Fibroblast of villous mesenchyme (primary cell): Measurements from ENCODE around the gene CYP26C1. TPM values are rescaled to one million over a fixed set of nuclear protein-coding genes. Genes with fewer than 3 reads are reported as not detected.

Experiments used
- DNase-seq: peaks from one replicate; pipeline ENCODE4 v3.0.0-alpha.2; 2010; ENCODE audit warnings: low read depth
- H3K4me3 ChIP-seq: 2 replicates; pipeline ENCODE4 v1.5.1; 2011; ENCODE audit warnings: low read depth, mild to moderate bottlenecking, low read length
- CTCF ChIP-seq: IDR thresholded peaks from 2 replicates; pipeline ENCODE4 v1.5.1; 2012; ENCODE audit warnings: low read depth, mild to moderate bottlenecking, low read length; ENCODE audit not compliant: insufficient read depth
- total RNA-seq: library from RNA; depleted of rRNA; stranded (reverse); fragments of >200 nt; gene quantifications from 2 replicates; pipeline ENCODE4 v1.2.3, GENCODE V29; 2012

CYP26C1 gene
- total RNA-seq, 1 donor: not detected

- peak; percentile 48 for DNase-seq
- peak; percentile 92 for TF ChIP-seq CTCF
Observed at GRCh38 chr10:93080350-93081046, 19.9 kb downstream of the CYP26C1 start.

DNA sequence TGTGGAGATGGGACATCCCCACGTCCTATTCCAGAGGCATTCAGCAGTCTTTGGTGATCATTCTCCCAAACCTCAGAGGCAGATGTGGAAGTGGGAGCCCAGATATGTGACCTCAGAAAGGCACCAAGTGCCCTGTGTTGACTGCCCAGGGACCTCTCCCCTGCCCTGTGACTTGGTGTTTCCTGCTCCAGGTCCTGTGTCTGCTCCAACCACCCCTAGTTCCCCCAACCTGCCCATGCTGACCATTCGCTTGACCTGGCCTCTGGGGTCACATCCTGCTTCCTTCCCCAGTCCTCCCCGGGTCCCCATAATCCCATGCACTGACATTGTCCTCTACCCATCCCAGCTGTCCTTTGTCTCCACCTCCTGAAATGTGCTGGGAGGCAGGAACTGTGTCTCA lies 20.7 kb downstream of the CYP26C1 start:
- TF ChIP-seq CTCF: no peak
- H3K4me3 ChIP-seq: no peak overlapping the region
- DNase-seq: no peak

More at GRCh38 chr10:93080350-93081046, 19.9 kb downstream of the CYP26C1 start:
- H3K4me3 ChIP-seq: peak overlapping the region; percentile 28

DNA sequence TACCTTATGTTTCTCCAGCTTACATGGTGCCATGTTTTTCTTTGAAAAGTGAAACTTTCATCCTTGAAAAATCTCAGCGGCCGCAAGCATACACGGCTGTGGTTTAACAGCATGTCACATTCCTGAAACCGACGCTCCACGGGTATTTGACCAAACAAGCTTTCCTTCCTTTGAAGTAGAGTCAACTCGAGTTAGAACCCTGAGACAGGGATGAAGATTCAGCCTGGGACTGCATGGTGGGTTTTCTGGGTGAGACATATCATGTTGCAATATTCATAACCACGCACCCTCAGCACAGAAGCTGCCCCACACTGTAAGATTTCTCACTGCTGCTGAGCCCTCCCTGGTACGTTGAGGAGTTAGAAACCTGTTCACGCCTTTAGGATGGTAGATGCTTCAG lies 21.2 kb downstream of the CYP26C1 start:
- H3K4me3 ChIP-seq: no peak overlapping the region
- TF ChIP-seq CTCF: no peak
- peak; percentile 15 for DNase-seq

DNA sequence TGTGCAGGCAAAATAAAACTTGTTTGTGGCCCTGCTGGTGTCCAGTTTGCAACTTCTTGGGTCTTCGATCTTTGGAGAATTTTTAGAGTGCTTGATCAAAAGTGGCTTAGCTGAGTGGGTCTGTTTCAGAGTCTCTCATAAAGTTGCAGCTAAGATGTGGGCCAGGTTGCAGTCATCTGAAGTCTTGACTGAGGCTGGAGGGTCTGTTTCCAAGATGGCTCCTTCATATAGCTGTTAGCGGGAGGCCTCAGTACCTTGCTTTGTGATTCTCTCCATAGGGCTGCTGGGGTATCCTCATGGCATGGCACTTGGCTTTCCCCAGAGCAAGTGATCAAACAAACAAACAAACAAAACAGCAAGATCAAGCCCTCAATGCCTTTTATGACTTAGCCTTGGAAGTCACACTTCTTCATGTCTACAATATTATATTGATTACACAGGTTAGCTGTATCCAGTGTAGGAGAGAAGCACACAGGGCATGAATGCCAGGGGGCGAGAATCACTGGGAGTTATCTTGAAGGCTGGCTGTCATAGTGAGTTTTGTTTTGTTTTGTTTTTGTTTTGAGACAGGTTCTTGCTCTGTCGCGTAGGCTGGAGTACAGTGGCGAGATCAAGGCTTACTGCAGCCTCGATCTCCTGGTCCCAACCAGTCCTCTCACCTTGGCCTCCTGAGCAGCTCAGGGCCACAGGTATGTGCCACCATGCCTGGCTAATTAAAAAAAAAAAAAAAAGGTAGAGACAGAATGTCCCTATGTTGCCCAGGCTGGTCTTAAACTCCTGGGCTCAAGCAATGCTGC lies 23.3 kb downstream of the CYP26C1 start:
- H3K4me3 ChIP-seq: no peak overlapping the region
- DNase-seq: no peak
- no peak for TF ChIP-seq CTCF

GRCh38 chr10:93085272-93085859 lies 24.8 kb downstream of the CYP26C1 start:
- TF ChIP-seq CTCF: no peak
- H3K4me3 ChIP-seq: no peak overlapping the region
- no peak for DNase-seq

- no peak for TF ChIP-seq CTCF
- no peak for DNase-seq
Observed at GRCh38 chr10:93086289-93086688, 25.7 kb downstream of the CYP26C1 start.

More at GRCh38 chr10:93086289-93086688, 25.7 kb downstream of the CYP26C1 start:
- no peak overlapping the region for H3K4me3 ChIP-seq
